Nucleus accumbens (tissue), 56 donors: ENCODE measurements around the gene IKZF1.
A peak's percentile ranks its signal among the peaks of the same experiment; 100 is the strongest.

Experiments used
- DNase-seq, 56 donors: peaks; one replicate each; lab custom pipeline; 2025; lab: John Stamatoyannopoulos, UW

IKZF1 gene

GRCh38 chr7:50304129-50304910, at the start of gene IKZF1:
Gene IKZF1, plus strand, starts transcription at chr7:50304716. Its CDS starts 14,346 bp downstream, at chr7:50319062.
- peak in 9 of 56 donors; percentile 11 to 30 (median 25) for DNase-seq

GRCh38 chr7:50261593-50261992, 42.9 kb upstream of the IKZF1 start:
- DNase-seq: no peak

GRCh38 chr7:50262446-50262845, 42.1 kb upstream of the IKZF1 start:
- DNase-seq: no peak

GRCh38 chr7:50262916-50263690, 41.4 kb upstream of the IKZF1 start:
- no peak for DNase-seq

GRCh38 chr7:50264908-50265307, 39.6 kb upstream of the IKZF1 start:
- no peak for DNase-seq

- no peak for DNase-seq
These were observed 38.4 kb upstream of the IKZF1 start for GRCh38 chr7:50265968-50266634.

GRCh38 chr7:50266635-50267386, 37.7 kb upstream of the IKZF1 start:
- DNase-seq: no peak

- DNase-seq: no peak
These were observed 36.9 kb upstream of the IKZF1 start for GRCh38 chr7:50267525-50268041.

GRCh38 chr7:50268223-50268622, 36.3 kb upstream of the IKZF1 start:
- DNase-seq: no peak

GRCh38 chr7:50268990-50269389, 35.5 kb upstream of the IKZF1 start:
- DNase-seq: no peak

GRCh38 chr7:50270531-50271018, 33.9 kb upstream of the IKZF1 start:
- DNase-seq: no peak

- DNase-seq: no peak
These were observed 31.7 kb upstream of the IKZF1 start for GRCh38 chr7:50272808-50273207.

GRCh38 chr7:50273301-50273700, 31.2 kb upstream of the IKZF1 start:
- DNase-seq: no peak

- DNase-seq: no peak
These were observed 30.6 kb upstream of the IKZF1 start for GRCh38 chr7:50273870-50274269.

GRCh38 chr7:50274361-50274760, 30.2 kb upstream of the IKZF1 start:
- DNase-seq: no peak

- no peak for DNase-seq
These were observed 29.1 kb upstream of the IKZF1 start for GRCh38 chr7:50275430-50275829.

- DNase-seq: no peak
These were observed 28.0 kb upstream of the IKZF1 start for GRCh38 chr7:50276483-50276882.

- no peak for DNase-seq
These were observed 26.4 kb upstream of the IKZF1 start for GRCh38 chr7:50278120-50278519.

GRCh38 chr7:50281680-50282445, 22.7 kb upstream of the IKZF1 start:
- no peak for DNase-seq
